ENCODE measurements around the gene TAF10.

GRCh38 chr11:6636480-6636879 lies 24.5 kb upstream of the TAF10 start:
- no peak for TF ChIP-seq ELF4 (IDR thresholded peaks at IDR 0.05)
- no peak for TF ChIP-seq LEF1 (IDR thresholded peaks at IDR 0.05; ENCODE audit: borderline replicate concordance)
- no peak for TF ChIP-seq PKNOX1 (IDR thresholded peaks at IDR 0.05)

Data from HEK293T (cell line).